Loucy (cell line): Measurements from ENCODE around the gene RHOT2.

ENCODE experiments used
- CTCF ChIP-seq: fragments of 200-600 bp; sonication (generic); conservative IDR thresholded peaks from 2 replicates; pipeline ENCODE4 v1.5.1; 2014; ENCODE audit warnings: mild to moderate bottlenecking, antibody characterized with exemption, low read length
- EZH2phosphoT487 ChIP-seq: fragments of 200-600 bp; IDR thresholded peaks from 2 replicates; pipeline ENCODE4 v1.6.1; 2018; ENCODE audit warnings: antibody characterized with exemption, mild to moderate bottlenecking, moderate library complexity, borderline replicate concordance

DNA sequence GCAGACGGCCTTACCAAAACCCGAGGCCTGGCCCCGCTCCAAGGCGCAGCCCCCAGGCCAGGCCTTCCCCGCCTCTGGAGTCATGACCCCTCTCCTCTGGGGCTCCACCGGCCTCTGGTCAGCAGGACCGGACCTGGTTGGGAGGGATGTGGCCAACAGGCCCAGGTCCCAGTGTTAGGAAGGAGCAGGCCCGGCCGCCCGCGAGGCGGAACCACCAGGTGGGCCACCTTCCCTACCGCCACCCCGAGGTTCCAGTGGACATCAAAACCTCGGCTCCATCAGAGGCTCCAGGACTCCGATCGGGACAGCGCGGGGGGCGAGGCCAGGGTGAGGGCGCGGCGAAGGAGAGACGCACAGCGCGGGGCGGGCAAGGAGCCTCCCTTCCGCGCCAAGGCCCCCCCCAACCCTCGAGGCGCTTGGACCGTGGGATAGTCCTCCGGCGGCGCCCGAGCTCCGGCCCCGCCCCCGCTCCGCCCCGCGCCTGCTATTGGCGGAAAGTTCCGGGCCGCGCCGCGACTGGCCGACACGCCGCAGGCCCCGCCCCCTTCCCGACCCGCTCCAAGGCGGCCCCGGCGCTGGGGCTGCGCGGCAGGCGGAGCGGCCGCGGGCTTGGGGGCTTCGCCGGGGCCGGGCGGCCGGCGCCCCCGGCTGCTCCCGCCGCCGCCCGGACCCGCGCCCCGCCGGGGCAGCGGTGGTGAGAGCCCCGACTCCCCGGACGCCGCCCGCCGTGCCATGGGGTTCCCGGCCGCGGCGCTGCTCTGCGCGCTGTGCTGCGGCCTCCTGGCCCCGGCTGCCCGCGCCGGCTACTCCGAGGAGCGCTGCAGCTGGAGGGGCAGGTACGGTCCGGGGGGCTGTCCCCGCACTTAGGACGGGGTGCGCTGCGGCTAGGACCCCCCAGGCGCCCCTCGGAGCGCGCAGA is 46.9 kb downstream of the RHOT2 start, which contains the start of gene METRN:
- TF ChIP-seq CTCF (no peak), EZH2phosphoT487 (no peak)
